ENCODE data around the gene SMIM38.

SMIM38 gene

DNA sequence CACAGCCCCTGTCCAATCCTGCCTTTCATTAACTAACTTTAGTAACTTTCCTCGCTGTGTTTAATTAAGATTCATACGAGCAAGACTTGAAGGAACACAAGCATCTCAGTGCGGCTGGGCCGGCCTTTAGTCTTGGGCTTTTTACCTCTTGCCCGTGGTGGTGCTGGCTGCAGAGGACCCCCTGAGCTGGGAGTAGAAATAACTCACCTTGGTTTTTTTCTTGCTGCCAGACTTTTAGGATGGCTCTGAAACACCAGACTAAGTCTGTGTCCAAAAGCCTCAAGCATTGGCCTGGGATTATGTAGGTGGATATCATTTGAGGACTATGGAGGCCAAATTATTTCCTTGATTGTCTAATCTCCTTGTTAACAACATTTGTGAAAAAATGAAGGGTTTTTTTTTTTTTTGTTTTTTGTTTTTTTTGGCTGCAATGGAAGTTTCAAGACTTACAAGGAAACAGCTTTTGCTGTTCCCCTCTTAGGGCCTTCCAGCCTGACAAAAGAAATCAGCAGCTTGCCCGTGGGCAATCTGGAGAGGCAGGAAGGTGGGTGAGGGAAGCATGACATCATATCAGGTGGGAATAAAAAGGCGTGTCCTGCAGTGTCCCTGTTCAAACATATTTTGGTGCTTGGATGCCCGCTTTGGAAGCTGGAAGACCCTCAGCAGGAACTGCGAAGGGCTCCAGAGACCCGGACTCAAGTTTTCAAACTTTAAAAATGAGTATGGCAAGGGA, 44.0 kb downstream of the SMIM38 start:
- no peak overlapping the region for H3K4me3 ChIP-seq (ENCODE audit: low read depth, low read length)
- TF ChIP-seq, protein P1, sequence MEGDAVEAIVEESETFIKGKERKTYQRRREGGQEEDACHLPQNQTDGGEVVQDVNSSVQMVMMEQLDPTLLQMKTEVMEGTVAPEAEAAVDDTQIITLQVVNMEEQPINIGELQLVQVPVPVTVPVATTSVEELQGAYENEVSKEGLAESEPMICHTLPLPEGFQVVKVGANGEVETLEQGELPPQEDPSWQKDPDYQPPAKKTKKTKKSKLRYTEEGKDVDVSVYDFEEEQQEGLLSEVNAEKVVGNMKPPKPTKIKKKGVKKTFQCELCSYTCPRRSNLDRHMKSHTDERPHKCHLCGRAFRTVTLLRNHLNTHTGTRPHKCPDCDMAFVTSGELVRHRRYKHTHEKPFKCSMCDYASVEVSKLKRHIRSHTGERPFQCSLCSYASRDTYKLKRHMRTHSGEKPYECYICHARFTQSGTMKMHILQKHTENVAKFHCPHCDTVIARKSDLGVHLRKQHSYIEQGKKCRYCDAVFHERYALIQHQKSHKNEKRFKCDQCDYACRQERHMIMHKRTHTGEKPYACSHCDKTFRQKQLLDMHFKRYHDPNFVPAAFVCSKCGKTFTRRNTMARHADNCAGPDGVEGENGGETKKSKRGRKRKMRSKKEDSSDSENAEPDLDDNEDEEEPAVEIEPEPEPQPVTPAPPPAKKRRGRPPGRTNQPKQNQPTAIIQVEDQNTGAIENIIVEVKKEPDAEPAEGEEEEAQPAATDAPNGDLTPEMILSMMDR (IDR thresholded peaks at IDR 0.05; ENCODE audit: low read depth, low read length): no peak

DNA sequence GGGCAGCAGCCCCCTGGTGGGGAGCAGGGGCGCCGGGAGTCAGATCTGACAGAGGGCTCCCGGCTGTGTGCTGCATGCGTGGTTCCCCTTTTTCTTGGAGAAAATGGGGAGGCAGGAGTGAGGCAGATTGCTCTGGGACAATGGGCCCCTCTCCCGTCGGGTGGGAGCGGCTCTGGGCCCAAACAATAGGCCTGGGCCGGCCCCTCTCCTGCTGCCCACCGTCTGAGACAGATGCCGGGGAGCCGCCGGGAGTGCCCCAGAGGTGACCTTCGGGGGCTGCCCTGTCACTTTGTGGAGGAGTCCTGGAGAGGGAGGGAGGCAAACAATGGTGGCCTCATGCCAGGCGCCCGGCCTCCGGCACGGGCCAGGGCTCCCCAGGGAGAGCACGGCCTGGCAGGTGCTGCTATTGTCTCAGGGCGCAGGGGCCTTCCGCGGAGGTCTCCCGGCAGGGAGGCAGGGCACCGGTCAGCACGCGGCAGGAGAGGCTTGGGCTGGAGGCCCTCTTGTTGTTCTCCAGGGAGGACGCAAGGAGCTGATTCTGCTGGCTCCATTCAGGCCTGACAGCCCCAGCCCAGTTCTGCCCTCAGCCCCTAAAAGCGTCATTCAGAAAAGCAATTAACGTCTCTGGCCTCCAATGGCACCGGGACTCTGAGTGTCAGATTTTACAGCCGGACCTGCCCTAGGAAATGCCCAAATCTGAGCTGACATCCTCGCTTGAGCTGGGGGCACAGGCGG, 44.8 kb downstream of the SMIM38 start:
- no peak overlapping the region for H3K4me3 ChIP-seq (ENCODE audit: low read depth, low read length)
- TF ChIP-seq, protein P1 (IDR thresholded peaks at IDR 0.05; ENCODE audit: low read depth, low read length): no peak

GRCh38 chr11:69201066-69201365, 45.3 kb downstream of the SMIM38 start:
- no peak overlapping the region for H3K4me3 ChIP-seq (ENCODE audit: low read depth, low read length)
- TF ChIP-seq, protein P1 (IDR thresholded peaks at IDR 0.05; ENCODE audit: low read depth, low read length): no peak

GRCh38 chr11:69201764-69202370, 46.1 kb downstream of the SMIM38 start:
- TF ChIP-seq, protein P1 (IDR thresholded peaks at IDR 0.05; ENCODE audit: low read depth, low read length): no peak
- H3K4me3 ChIP-seq (ENCODE audit: low read depth, low read length): no peak overlapping the region

GRCh38 chr11:69202511-69203221, 46.9 kb downstream of the SMIM38 start:
- H3K4me3 ChIP-seq (ENCODE audit: low read depth, low read length): no peak overlapping the region
- TF ChIP-seq, protein P1 (IDR thresholded peaks at IDR 0.05; ENCODE audit: low read depth, low read length): no peak

GRCh38 chr11:69203381-69203780, 47.6 kb downstream of the SMIM38 start:
- no peak overlapping the region for H3K4me3 ChIP-seq (ENCODE audit: low read depth, low read length)
- TF ChIP-seq, protein P1 (IDR thresholded peaks at IDR 0.05; ENCODE audit: low read depth, low read length): no peak

All from WI38 (cell line).